GM18873 (cell line): ENCODE measurements around the gene PCYOX1L.

Experiments used
- ATAC-seq: cut with Tn5 transposase; IDR thresholded peaks from one replicate; pipeline ENCODE4 v1.9.1; 2021; ENCODE audit warnings: mild to moderate bottlenecking, moderate library complexity, moderate number of reproducible peaks; ENCODE audit not compliant: unreplicated experiment, low FRiP score

Gene PCYOX1L

DNA sequence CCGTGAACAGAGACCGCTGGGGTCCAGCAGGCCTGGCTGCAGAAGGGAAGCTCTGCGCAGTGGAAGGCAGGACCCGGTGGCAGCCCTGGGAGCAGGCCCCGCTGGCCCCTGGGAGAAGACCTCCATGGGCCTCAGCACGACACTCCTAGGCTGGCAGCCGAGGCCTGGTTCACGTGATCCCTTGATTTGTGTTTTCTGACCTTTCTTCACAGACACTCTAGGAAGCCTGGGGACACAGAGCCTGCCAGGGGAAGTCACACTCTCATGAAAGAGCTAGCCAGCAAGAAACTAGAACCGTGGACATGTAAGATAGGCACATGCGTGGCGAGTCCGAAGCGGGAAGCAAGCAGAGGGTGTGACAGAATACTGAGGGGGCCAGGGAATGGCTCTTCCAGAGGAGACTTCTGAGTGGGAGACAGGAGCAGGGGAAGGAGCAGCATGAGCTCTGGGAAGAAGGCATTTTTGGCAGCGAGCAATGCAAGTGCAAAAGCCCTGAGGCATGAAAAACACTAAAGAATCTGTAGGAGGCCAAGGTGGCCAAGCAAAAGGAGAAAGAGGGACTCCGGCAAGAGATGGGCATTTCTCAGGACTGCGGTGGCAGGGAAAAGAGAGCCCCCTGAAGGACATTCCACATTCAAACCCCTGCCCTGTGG, 47.8 kb downstream of the PCYOX1L start:
- no peak for ATAC-seq

DNA sequence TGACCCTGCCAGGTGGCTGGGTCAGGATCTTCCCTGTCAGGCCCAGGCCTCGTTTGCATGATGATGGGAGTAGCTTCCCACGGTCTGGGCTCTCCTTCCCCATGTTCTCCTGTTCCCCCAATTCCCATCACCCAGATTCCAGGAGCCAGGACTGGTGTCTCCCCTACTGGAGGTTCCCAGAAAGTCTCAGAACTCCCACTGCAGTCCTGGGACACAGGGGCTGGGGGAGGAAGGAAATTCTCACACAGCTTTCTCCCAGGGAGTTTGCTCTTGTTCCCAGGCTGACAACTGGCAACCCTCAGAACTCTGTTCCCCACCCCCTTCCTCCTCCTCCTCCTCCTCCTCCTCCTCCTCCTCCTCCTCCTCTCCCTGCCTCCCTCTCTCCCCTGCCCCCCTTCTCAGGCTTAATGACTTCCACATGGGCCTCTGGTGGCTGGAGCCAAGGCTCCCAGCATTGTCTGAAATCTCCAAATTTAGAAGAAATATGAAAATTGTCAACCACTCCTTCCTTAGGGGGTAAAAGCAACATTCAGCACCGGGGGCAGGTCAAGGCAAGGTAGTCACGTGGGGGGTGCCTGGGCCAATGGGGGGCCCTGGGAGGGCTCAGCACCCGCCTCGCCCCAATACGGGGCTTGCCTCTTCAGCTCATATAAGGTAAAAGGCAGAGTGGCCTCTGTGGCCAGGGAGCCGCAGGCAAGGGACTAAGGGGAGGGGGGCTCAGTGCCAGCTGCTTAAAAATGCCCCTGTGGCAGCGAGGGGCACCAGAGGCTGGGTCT, 48.5 kb downstream of the PCYOX1L start:
- ATAC-seq = no peak

DNA sequence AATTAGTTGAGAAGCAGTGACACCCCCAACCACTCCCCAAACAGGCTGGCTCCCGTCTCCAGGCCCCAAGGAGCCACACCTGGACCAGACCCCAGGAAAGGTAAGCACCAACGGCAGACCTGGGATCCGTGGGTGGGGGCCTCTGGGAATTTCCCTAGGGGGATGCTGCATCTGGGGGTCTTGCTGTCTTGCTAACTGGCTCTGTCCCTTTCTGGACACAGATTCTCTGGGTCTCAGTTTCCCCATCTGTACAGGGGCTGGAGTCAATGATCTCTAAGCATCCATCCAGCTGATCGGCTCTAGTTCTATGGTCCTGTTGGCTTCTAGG, 49.1 kb downstream of the PCYOX1L start:
- no peak for ATAC-seq

DNA sequence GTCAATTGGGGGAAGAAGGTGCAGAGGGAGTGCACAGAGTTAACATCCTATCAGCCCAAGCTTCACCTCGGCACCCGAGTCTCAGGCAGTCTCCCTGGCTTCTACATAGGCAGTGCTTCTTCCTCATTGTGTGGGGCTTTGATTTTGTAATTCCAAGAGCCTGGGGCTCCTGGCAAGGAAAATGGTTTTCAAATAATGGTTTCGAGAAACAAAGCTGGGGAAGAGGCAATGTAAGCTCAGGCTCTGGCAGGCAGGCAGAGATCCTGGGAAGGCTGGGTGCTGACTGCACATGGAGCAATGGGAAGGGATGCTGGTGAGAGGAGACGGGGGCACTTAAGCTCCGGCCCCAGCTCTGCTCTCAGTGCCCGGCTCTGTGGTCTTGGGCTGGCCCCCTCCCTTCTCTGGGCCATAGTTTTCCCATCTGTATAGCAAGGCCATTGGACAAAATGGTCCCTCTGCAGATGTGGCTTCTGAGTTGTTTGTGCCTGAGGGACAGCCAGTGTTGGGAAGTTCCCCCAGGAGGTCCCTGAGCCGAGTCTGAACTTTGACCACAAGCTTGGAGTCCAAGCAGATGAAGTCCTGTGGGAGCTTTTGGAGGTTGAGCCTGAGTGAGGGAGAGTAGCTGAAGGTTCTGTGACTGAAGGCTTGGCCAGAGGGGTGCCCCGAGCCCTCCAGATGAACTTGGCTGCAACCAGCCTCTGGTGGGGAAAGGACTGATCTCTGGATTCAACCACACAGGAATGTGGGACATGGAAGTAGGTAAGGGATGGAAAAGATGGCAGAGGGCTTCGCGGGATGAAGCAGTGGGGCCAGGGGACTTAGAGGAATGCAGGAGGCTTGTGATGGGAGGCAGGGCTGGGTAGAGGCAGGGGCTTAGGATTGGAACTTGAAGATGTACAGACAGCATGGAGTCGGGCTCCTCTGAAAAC, 49.7 kb downstream of the PCYOX1L start:
- no peak for ATAC-seq

DNA sequence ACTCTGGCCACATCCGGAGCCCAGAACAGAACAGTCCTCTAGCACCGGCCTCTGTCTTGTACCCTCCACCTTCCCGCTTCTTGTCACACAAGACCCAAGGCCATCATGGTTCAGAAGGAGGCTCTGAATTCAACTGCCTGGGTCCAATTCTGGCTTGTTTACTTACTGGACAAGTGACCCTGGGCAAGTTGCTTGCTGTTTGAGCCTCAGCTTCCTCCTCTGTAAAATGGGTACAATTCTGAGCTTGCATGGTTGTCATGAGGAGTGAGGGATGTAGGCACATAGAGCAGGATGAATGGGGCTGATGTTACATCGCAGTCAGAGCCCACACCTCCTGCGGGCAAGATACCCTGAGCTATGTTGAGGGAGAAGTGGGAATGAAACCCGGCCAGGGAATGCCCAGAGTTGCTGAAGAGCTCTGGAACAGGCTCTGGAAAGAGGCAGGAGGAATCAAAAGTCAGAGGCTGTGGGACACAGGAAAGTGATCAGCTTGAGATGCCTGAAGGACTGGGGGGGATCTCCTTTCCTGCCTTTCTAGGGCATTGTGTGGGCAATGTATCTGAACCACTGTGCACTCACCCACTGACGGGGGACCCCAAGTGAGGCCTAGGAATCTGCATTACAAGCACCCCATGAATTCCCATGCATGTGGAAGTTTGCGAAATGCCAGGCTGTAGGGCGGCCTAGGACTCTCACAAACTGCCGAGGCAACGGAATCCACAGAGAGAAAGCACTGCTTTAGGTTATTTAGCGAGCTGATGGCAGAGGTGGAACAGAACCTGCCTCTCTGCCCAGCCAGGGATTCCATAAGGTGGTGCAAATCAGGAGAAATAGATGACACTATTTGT, 50.6 kb downstream of the PCYOX1L start:
- ATAC-seq = no peak

- no peak for ATAC-seq
These were observed 51.6 kb downstream of the PCYOX1L start for GRCh38 chr5:149409268-149409948.

DNA sequence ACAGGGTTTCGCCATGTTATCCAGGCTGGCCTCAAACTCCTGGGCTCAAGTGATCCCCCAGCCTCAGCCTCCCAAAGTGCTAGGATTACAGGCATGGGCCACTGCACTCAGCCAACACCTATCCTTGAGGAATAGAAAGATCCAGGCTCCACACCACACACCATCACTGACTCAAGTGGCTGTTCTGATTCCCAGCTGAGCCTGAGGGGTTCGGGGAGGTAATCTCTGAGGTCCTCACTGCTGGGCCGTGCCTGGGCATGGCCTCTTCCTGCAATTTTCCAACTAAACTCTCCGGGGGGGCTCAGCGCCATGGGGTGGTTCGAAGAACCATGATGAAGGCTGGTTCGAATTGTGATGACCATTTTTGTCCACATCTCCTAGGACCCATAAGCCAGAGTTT, 52.2 kb downstream of the PCYOX1L start:
- ATAC-seq = no peak

DNA sequence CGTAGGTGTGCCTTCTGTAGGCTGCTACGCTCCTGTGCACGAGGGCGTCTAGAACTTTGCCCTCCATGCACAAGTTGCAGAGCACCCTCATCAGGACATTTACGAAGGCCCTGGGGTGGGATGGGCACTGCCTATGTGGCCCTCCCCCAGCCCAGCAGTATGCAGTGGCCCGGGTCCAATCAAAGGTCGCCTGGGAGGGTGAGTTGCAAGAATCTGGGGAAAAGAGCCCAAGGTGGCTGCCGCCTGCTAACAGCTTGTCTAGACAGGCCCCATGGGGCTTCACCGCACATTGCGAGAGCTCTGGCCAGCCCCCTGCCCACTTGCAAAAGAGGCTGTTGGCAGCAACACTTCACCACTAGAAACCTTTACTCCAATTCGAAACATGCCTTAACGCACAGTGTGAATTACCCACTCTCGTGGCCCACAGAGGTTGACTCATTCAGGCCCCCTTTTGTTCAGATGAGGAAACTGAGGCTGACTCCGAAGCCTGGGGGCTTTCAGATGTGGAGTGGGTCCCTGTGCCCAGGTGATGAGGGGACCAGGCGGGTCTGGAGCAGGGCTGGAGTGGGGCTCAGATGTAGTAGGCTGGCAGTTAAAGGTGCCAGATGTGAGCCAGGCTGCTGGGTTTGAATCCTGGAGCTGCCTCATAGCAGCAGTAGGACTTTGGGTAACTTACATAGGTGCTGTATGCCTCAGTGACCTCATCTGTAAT, 53.0 kb downstream of the PCYOX1L start:
- ATAC-seq = no peak

DNA sequence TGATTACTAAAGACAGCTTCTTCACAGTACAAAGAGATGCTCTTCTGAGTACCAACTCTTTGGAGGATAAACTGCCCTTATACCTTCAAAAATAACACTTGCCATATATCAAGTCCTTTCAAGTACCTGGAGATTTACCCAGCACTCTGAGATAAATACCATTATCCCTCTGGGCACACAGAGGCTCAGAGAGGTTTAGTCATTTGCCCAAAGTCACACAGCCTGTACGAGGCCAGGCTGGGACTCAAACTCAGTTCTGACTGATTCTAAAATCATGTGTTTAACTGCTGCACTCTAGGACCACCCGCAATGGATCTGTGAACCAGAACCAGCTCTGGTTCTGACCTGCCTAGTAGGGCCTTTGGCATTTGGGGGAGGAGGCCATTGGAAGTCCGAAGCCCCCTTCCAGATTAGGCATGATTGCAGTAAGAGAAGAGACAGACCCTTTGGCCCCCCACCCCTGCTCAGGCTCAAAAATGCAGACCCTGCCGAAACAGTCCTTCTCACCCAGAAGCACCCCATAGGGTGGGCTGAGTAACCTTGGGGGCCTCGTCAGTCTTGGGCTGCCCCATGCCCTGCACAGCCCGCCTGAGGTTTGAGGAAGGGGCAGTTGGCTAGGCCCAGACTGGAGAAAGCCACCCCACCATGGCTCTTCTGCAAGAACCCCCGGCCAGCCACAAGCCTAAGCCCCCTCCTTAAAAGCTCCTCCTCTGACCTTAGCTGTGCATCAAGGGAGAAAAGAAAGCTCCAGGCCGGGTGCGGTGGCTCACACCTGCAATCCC, 54.1 kb downstream of the PCYOX1L start:
- no peak for ATAC-seq

DNA sequence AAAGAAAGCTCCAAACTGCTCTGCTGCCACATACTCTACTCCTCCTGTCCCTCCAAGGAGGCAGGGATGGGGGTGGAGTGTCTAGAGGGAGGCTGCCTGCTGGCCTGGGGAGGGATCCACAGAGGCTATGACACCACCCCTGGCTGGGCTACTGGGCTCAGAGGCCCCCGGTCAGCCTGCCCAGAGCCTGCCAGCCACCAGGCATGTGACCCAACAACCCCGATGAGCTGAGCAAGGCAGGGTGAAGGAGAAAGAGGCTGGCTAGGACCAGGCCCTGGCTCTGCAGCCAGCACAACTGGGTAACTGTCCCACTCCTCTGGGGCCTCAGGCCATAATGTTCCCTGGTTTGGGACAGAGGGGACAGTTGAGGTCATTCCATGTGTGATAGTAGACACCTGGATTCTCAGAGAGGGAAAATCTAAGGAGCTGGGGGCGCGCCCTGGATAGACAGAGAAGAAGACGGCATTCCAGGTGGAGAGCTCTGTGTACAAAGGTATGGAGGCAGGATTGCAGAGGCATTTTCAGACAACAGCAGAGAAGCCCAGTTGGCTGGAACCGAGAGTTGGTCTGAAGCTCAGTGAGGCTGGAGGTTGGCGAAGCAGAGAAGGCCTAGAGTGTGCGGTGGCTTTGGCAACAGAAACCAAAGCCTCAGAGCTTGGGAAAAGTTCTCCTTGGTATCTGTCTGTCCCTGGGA, 55.1 kb downstream of the PCYOX1L start:
- ATAC-seq = no peak

DNA sequence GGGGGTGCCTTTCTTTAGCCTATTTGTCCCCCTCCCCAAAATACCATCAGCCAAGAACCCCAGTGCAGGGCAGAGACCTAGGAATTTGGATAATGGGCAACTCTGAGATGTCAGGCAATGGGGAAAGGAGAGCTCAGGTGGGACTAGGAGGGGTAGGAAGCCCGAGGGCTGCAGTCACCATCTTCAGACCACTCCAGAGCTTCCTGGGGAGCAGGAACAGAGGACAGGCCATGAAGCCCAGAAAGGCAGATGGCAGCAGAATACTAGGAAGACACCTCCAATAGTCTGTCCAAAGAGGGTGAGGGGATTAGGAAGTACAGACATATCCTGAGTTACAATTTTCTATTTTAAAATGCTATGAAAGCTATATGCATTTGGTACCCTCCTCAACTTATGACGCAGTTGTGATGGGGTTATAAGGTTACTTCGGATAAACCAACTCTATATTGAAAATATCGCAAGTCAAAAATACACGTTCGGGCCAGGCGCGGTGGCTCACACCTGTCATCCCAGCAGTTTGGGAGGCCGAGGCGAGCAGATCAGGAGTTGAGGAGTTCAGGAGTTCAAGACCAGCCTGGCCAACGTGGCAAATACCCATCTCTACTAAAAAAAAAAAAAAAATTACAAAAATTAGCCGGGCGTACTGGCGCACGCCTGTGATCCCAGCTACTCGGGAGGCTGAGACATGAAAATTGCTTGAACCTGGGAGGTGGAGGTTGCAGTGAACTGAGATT, 55.8 kb downstream of the PCYOX1L start:
- no peak for ATAC-seq

DNA sequence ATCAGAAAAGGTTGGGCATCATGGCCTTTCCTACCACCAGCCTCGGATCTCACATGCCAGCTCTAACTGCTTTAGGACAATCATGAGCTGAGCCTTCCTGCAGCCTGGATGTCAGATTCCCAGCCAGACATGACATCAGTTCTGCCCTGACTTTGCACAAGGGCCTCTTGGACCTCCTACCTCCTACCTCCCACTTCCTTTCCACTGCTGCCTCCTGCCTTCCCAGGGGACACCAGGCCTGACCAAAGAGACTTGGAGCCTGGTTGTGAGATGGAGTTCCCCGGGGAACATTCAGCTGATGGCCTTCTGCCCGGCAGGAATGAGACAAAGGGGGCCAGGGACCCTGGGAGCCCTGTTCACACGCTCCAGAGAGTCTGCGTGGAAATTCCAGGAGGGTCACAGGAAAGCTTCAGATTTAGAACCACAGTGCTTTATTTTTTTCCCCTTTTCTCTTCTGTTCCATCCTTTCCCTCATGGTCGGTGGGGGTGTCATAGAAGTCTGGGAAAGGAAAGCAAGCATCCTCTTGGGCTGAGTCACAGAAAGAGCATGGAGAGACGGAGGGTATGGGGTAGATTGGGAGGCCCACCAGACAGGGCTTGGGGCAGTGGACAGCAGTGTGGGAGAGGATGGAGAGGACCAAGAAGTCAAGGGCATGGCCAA, 56.7 kb downstream of the PCYOX1L start:
- ATAC-seq = no peak

- no peak for ATAC-seq
These were observed 57.5 kb downstream of the PCYOX1L start for GRCh38 chr5:149415066-149415967.

DNA sequence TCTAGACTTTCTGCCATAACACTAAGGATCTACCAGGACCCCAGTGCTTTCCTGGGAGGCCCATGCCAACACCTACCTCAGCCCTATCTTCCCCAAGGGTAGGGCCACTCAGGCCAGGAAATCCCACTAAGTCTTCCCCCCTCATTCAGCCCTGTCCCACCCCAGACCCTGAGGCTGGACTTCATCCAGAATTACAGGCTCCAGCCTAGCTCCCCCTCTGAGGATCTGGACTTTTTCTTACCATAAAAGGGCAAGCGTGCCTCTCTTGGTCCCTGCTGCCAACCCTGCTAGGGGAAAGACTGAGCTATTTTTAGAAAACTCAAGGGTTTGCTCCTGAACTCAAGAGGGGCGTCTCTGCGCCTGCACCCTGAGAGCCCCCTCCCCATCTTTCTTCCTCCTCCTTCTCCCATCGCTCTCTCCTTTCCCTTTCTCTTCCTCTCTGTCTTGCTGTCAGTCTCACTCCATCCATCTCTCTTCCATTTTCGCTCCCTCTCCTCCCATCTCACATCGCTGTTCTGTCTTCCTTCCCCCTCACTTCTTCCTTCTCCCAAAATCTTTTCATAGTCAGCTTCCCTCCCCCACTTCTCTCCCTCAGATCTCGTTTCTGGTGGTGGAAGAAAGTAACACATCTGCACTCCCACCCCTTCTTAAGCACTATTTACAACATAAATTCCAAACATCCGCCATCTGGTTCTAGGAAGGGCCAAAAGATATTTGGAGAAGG, 59.3 kb downstream of the PCYOX1L start:
- ATAC-seq = no peak
